Putamen (tissue), 1 donor: ENCODE data around the gene MAF.

Experiments
- DNase-seq: peaks from one replicate; pipeline ENCODE4 v3.0.0-alpha.2; 2016; ENCODE audit warnings: low spot score

The MAF gene

GRCh38 chr16:79600638-79601091 is at the start of gene MAF:
Gene MAF (minus strand): TSS chr16:79600737. CDS start chr16:79599902, 835 bp downstream.
- DNase-seq: peak; percentile 89

- DNase-seq: no peak
Observed at GRCh38 chr16:79648826-79649225, 48.3 kb upstream of the MAF start.

GRCh38 chr16:79647586-79647985 is 47.0 kb upstream of the MAF start:
- DNase-seq: no peak

GRCh38 chr16:79645701-79646100 is 45.2 kb upstream of the MAF start:
- no peak for DNase-seq

- no peak for DNase-seq
Observed at GRCh38 chr16:79644971-79645667, 44.6 kb upstream of the MAF start.

- DNase-seq: no peak
Observed at GRCh38 chr16:79642652-79643051, 42.1 kb upstream of the MAF start.

GRCh38 chr16:79640513-79641360 is 40.2 kb upstream of the MAF start:
- no peak for DNase-seq

GRCh38 chr16:79639576-79640311 is 39.2 kb upstream of the MAF start:
- no peak for DNase-seq

- no peak for DNase-seq
Observed at GRCh38 chr16:79638386-79638785, 37.8 kb upstream of the MAF start.

GRCh38 chr16:79635488-79635887 is 35.0 kb upstream of the MAF start:
- no peak for DNase-seq

GRCh38 chr16:79634298-79634697 is 33.8 kb upstream of the MAF start:
- no peak for DNase-seq

GRCh38 chr16:79632289-79632688 is 31.8 kb upstream of the MAF start:
- DNase-seq: no peak

GRCh38 chr16:79628988-79629387 is 28.5 kb upstream of the MAF start:
- no peak for DNase-seq

GRCh38 chr16:79628501-79628975 is 28.0 kb upstream of the MAF start:
- DNase-seq: no peak

- DNase-seq: no peak
Observed at GRCh38 chr16:79627092-79627491, 26.6 kb upstream of the MAF start.

GRCh38 chr16:79625738-79626137 is 25.2 kb upstream of the MAF start:
- DNase-seq: no peak

- no peak for DNase-seq
Observed at GRCh38 chr16:79623824-79624223, 23.3 kb upstream of the MAF start.

GRCh38 chr16:79623062-79623461 is 22.5 kb upstream of the MAF start:
- no peak for DNase-seq

GRCh38 chr16:79621027-79621426 is 20.5 kb upstream of the MAF start:
- no peak for DNase-seq

GRCh38 chr16:79618692-79619050 is 18.1 kb upstream of the MAF start:
- no peak for DNase-seq

- no peak for DNase-seq
Observed at GRCh38 chr16:79618041-79618691, 17.6 kb upstream of the MAF start.

GRCh38 chr16:79613009-79613408 is 12.5 kb upstream of the MAF start:
- DNase-seq: no peak
